NT2/D1 (cell line): ENCODE measurements around the gene ATG9A.

Experiments used
- SUZ12 ChIP-seq: IDR thresholded peaks from 2 replicates; pipeline ENCODE4 v1.6.1; 2011; ENCODE audit not compliant: insufficient read length, insufficient read depth; ENCODE audit errors: extremely low read depth
- YY1 ChIP-seq: IDR thresholded peaks from 2 replicates; pipeline ENCODE4 v1.6.1; 2011; ENCODE audit not compliant: insufficient read length, insufficient read depth
- ZNF274 ChIP-seq: IDR thresholded peaks from 2 replicates; pipeline ENCODE4 v1.6.1; 2011; ENCODE audit warnings: mild to moderate bottlenecking, low read depth, low read length

DNA sequence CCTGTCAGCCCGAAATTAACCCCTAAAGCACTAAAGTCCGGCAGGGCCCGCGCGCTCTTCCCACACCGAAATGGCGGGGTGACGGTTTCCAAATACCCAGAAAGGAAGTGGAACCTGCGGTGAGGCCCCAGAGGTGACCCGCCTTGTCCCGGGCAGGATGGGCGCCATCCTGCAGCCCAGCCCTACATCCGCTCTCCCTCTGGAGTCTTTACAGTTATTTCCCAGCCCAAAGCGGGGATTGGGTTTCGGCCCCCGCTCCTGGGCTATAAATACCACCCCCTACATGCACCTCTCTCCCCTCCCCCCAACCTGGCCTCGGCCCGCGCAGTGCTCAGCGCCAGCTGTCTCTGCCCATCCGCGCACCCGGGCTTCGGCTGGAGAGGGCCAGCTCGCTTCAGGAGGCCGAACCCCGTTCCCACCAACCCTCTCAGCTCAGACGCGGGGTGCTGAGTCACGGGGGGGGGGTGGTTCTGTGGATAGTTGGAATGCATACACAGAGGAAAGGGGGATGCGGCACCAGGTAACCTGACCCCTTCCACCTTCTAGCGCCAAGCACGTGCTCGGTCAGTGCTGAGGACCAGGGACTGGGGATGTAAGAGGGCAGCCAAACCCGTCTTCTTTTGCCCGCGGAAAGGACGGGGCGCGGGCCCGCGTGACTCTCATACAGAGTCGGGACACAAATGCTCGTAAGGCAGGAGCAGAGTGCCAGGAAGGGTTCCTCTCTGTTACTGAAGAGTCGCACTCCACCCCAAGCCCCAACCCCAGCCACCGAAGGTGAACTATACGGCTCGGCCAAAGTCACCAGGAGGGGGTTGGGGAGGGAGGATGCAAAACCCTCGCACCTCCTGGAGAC, 23.7 kb upstream of the ATG9A start, which contains the start of gene TUBA4B:
- TF ChIP-seq ZNF274 (no peak), YY1 (no peak), SUZ12 (no peak)
